ENCODE data around the gene FARSA.
"Not testable (repeated sequence)": the region's sequence is repeated elsewhere in the genome, so short reads cannot be mapped to it uniquely, and the experiment has no call there.

FARSA gene

GRCh38 chr19:12890787-12891552 lies 42.5 kb downstream of the FARSA start, which contains the start of gene GCDH:
Gene GCDH (plus strand): TSS chr19:12891160. CDS start chr19:12891305, 145 bp downstream.
- peak; percentile 92 to 95 for DNase-seq (ENCODE audit: low read depth in 2 of 2)

- not testable (repeated sequence) for DNase-seq (ENCODE audit: low read depth in 2 of 2)
These were observed 43.2 kb downstream of the FARSA start for GRCh38 chr19:12890299-12890786.

GRCh38 chr19:12888006-12888603 lies 45.4 kb downstream of the FARSA start:
- DNase-seq (ENCODE audit: low read depth in 2 of 2): no peak

GRCh38 chr19:12886969-12887747 lies 46.4 kb downstream of the FARSA start, which contains the start of gene KLF1:
Gene KLF1 (minus strand): TSS chr19:12887201. CDS start chr19:12887140, 61 bp downstream.
- no peak for DNase-seq (ENCODE audit: low read depth in 2 of 2)

DNA sequence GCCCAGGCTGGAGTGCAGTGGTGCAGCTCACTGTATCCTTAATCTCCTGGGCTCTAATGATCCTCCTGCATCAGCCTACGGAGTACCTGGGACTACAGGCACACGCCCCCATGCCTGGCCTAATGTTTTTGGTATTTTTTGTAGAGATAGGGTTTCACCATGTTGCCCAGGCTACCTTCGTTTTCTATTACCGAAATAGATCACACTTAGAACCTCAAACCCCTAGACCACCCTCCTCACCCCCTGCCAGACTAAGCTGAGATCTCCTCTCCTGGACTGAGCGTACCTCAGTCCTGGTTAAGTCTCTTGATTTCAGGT lies 46.9 kb downstream of the FARSA start:
- no peak for DNase-seq (ENCODE audit: low read depth in 2 of 2)

GRCh38 chr19:12885749-12886650 lies 47.5 kb downstream of the FARSA start:
- no peak for DNase-seq (ENCODE audit: low read depth in 2 of 2)

- DNase-seq (ENCODE audit: low read depth in 2 of 2): peak; percentile 88 to 93
These were observed 48.4 kb downstream of the FARSA start for GRCh38 chr19:12884926-12885748.

- DNase-seq (ENCODE audit: low read depth in 2 of 2): no peak
These were observed 48.9 kb downstream of the FARSA start for GRCh38 chr19:12884627-12884925.

- no peak for DNase-seq (ENCODE audit: low read depth in 2 of 2)
These were observed 49.3 kb downstream of the FARSA start for GRCh38 chr19:12884202-12884601.

GRCh38 chr19:12882589-12882988 lies 50.9 kb downstream of the FARSA start:
- no peak for DNase-seq (ENCODE audit: low read depth in 2 of 2)

GRCh38 chr19:12881172-12881808 lies 52.2 kb downstream of the FARSA start, which contains the start of gene DNASE2:
Gene DNASE2 (minus strand): TSS chr19:12881449. CDS start chr19:12881375, 74 bp downstream.
- peak; percentile 88 to 97 for DNase-seq (ENCODE audit: low read depth in 2 of 2)

DNA sequence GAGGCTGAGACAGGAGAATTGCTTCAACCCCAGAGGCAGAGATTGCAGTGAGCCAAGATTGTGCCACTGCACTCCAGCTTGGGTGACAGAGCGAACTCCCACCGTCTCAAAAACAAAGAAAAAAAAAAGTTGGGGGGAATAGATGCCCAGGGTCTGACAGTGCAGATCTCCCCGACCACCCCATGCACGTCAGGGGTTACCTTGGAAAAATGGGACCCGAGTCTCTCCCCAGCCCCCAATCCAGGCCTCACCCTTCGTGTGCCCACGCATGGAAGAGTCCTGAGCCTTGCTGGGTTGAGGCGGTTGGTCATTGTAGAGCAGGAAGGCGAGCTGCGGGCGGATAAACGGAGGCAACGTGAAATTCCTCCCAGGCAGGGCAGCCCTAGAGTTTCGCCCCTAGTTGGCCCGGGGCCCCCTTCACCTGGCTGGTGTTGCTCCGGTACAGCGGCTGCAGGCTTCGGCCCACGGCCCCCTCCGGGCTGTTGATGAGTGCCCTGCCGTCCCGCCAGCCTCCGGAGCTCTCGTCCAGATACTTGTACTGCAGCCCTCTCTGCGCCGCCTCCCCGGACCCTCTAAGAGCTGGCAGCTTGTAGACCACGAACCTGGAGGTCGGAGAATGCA lies 52.9 kb downstream of the FARSA start:
- DNase-seq (ENCODE audit: low read depth in 2 of 2): no peak

- no peak for DNase-seq (ENCODE audit: low read depth in 2 of 2)
These were observed 58.4 kb downstream of the FARSA start for GRCh38 chr19:12875086-12875485.

DNA sequence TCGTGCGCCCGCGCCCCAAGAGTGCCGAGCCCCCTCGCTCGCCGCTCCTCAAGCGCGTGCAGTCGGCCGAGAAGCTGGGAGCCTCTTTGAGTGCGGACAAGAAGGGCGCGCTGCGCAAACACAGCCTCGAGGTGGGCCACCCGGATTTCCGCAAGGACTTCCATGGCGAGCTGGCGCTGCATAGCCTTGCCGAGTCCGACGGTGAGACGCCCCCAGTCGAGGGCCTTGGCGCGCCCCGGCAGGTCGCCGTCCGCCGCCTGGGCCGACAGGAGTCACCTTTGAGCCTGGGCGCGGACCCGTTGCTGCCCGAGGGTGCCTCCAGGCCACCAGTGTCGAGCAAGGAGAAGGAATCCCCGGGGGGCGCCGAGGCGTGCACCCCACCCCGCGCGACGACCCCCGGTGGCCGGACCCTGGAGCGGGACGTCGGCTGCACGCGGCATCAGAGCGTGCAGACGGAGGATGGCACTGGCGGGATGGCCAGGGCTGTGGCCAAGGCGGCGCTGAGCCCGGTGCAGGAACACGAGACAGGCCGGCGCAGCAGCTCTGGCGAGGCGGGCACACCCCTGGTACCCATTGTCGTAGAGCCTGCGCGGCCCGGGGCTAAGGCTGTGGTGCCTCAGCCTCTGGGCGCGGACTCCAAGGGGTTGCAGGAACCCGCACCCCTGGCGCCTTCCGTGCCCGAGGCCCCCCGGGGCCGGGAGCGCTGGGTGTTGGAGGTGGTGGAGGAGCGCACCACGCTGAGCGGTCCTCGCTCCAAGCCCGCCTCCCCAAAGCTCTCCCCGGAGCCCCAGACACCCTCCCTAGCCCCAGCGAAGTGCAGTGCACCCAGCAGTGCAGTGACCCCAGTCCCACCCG lies 59.4 kb downstream of the FARSA start:
- no peak for DNase-seq (ENCODE audit: low read depth in 2 of 2)

DNA sequence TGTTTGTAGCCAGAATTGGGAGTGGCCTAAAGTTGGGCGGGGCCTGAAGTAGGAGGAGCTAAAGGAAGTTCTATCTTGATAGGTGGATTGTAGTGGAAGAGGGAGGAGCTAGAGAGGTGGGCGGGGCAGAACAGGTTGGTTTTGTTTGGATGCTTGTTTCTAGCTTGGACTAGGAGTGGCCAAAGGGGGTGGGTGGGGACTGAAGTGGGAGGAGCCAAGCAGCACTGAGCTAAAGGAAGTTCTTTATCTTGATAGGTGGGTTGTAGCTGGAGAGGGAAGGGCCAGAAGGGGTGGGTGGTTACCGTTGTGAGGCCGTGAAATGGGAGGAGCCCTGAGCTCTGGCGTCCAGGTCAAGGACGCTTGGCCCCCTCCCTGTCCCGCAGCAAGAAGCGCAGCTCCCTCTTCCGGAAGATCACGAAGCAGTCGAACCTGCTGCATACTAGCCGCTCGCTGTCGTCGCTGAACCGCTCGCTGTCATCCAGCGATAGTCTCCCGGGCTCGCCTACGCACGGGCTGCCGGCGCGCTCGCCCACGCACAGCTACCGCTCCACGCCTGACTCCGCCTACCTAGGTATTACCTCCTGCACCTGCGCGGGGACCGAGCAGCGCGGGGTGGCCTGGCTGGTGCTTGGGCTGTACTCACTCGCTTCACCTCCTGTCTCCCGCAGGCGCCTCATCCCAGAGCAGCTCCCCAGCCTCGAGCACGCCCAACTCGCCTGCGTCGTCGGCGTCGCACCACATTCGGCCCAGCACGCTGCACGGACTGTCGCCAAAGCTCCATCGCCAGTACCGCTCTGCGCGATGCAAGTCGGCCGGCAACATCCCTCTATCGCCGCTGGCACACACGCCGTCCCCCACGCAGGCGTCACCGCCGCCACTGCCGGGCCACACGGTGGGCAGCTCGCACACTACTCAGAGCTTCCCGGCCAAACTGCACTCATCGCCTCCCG lies 60.3 kb downstream of the FARSA start:
- DNase-seq (ENCODE audit: low read depth in 2 of 2): peak; percentile 48 to 64

Data from stimulated activated CD4-positive, alpha-beta T cell treated with anti-CD3 and anti-CD28 coated beads, Interleukin-4, amount 100 ng/mL, for 48 hours (primary cell).